Small intestine (tissue), 7 donors: Measurements from ENCODE around the gene TUT4. TPM values are rescaled to one million over a fixed set of nuclear protein-coding genes. Genes with fewer than 3 reads are reported as not detected.

Experiments used
- DNase-seq, 2 donors: peaks; one replicate each; pipeline versions ENCODE4 v3.0.0 to v3.0.0-alpha.2; 2013
- FAIRE-seq: peaks from 2 replicates; lab custom pipeline; 2012; peaks lifted over from hg19 to GRCh38; lab: Jason Lieb, UNC
- H3K27ac ChIP-seq, 3 donors: one replicate each; pipeline ENCODE4 v1.5.1; 2013; ENCODE audit warnings: low read length in 2 of 3, mild to moderate bottlenecking in 2 of 3, control low read depth in 1 of 3, inconsistent platforms in 1 of 3, low read depth in 1 of 3, moderate library complexity in 1 of 3
- H3K27me3 ChIP-seq, 3 donors: one replicate each; pipeline ENCODE4 v1.6.1; 2013; ENCODE audit warnings: low read length in 3 of 3, inconsistent platforms in 1 of 3; ENCODE audit not compliant: control insufficient read depth in 3 of 3, insufficient read depth in 3 of 3
- H3K36me3 ChIP-seq, 3 donors: one replicate each; pipeline ENCODE4 v1.6.1; 2013; ENCODE audit warnings: low read length in 3 of 3, inconsistent platforms in 1 of 3, low read depth in 1 of 3, mild to moderate bottlenecking in 1 of 3, moderate library complexity in 1 of 3; ENCODE audit not compliant: control insufficient read depth in 3 of 3, insufficient read depth in 2 of 3
- H3K4me1 ChIP-seq, 3 donors: one replicate each; pipeline ENCODE4 v1.6.1; 2013; ENCODE audit warnings: low read length in 2 of 3, inconsistent platforms in 1 of 3, low read depth in 1 of 3, mild to moderate bottlenecking in 1 of 3, moderate library complexity in 1 of 3; ENCODE audit not compliant: control insufficient read depth in 3 of 3, insufficient read depth in 2 of 3
- H3K4me3 ChIP-seq, 3 donors: one replicate each; pipeline ENCODE4 v1.5.1; 2013; ENCODE audit warnings: low read length in 3 of 3, control low read depth in 1 of 3, inconsistent platforms in 1 of 3, low read depth in 1 of 3, mild to moderate bottlenecking in 1 of 3, moderate library complexity in 1 of 3
- H3K9me3 ChIP-seq, 2 donors: one replicate each; pipeline ENCODE4 v1.6.1; 2013; ENCODE audit warnings: low read depth in 1 of 2, low read length in 1 of 2; ENCODE audit not compliant: control insufficient read depth in 2 of 2, insufficient read depth in 1 of 2
- WGBS, 3 donors: extraction: QIAGEN DNeasy Blood & Tissue Kit; methylation state at CpG; one replicate each; pipeline ENCODE4 v1.1.7; 2013; 5-methylcytosine and 5-hydroxymethylcytosine counted together
- polyA plus RNA-seq, 4 donors: library from polyadenylated mRNA; stranded (reverse) in 3 of 4; unstranded in 1 of 4; fragments of 200-250 nt in 3 of 4; fragments of 120-200 nt in 1 of 4; gene quantifications; one replicate each; pipeline versions ENCODE4 v1.2.1 to v1.2.3, GENCODE V29; 2013
- donor health status: healthy with polysubstance abuse.
- donor health status: control.
- donor health status: control.
- donor health status: Bipolar disorder and iron deficiency.
- donor health status: healthy.

Gene TUT4
- polyA plus RNA-seq, 4 donors = 2.9 to 69.3 (median 7.0) TPM

- FAIRE-seq (no peak), DNase-seq (no peak)
- no peak overlapping the region for H3K27ac ChIP-seq
- H3K27me3 ChIP-seq = no peaks in the 10 kb centered on the region
- H3K9me3 ChIP-seq = no peaks in the 10 kb centered on the region
- 89 to 95% (median 93%) methylated on average over 2 of the region's 2 CpGs for WGBS, 3 donors
- peaks cover 0 to 18% (median 8%) of the 10 kb centered on the region in 3 donors for H3K36me3 ChIP-seq
- no peaks in the 10 kb centered on the region for H3K4me1 ChIP-seq
- no peak overlapping the region for H3K4me3 ChIP-seq
Observed at GRCh38 chr1:52479076-52479475, 73.8 kb downstream of the TUT4 start.

DNA sequence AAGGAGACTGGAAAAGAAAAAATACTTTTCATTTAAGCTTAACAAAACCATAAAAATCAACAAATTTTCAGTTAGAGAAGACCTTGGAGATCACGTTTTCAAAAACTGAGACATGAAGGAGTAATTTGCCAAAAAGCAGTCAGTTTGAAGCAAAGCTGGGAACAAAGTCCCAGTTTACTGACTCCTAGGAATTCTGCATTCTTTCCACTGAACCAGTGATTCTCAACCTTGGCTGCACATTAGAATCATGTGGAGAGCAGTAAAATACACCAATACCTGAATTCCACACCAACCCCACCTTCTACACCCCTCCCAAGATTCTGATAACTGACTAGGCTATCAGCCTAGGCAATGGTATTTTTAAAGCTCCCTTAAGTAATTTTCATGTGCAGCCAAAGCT is 75.0 kb downstream of the TUT4 start:
- FAIRE-seq (no peak), DNase-seq (no peak)
- 86 to 97% (median 91%) methylated on average over 1 of the region's 1 CpG for WGBS, 3 donors
- Histone ChIP-seq H3K9me3 (no peaks in the 10 kb centered on the region), H3K27ac (no peak overlapping the region), H3K4me1 (no peaks in the 10 kb centered on the region), H3K36me3 (peaks cover 0 to 10% (median 8%) of the 10 kb centered on the region in 3 donors), H3K4me3 (no peak overlapping the region), H3K27me3 (no peaks in the 10 kb centered on the region)

- WGBS, 3 donors = 92 to 96% (median 96%) methylated on average over 3 of the region's 3 CpGs
- Histone ChIP-seq H3K27ac (no peak overlapping the region), H3K27me3 (no peaks in the 10 kb centered on the region), H3K9me3 (no peaks in the 10 kb centered on the region), H3K36me3 (peaks cover 0 to 8% (median 7%) of the 10 kb centered on the region in 3 donors), H3K4me3 (no peak overlapping the region), H3K4me1 (no peaks in the 10 kb centered on the region)
- DNase-seq (no peak), FAIRE-seq (no peak)
Observed at GRCh38 chr1:52476943-52477342, 75.9 kb downstream of the TUT4 start.

DNA sequence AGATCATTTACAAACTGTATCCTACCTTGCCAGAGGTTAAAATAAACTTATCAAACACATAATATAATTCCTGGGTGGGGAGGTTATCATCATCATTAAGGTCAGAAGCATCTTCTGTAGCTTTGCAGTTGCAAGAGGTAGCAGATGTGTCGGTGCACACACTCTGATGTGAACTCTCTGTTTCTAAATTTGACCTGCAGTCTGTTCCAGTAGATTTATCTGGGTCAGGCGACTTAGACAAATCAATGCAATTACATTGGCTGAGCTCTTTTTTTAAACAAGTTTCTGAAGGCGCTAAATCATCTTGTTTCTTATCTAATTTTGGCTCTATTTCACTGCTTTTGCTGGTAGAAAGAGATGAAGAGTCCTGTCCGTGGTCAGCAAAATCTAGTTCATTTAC is 78.1 kb downstream of the TUT4 start:
- peaks cover 0 to 7% (median 7%) of the 10 kb centered on the region in 3 donors for H3K36me3 ChIP-seq
- H3K9me3 ChIP-seq = no peaks in the 10 kb centered on the region
- H3K4me3 ChIP-seq = no peak overlapping the region
- DNase-seq = no peak
- no peaks in the 10 kb centered on the region for H3K27me3 ChIP-seq
- WGBS, 3 donors = 88 to 95% (median 91%) methylated on average over 4 of the region's 4 CpGs
- H3K27ac ChIP-seq = no peak overlapping the region
- H3K4me1 ChIP-seq = no peaks in the 10 kb centered on the region
- FAIRE-seq = no peak

DNA sequence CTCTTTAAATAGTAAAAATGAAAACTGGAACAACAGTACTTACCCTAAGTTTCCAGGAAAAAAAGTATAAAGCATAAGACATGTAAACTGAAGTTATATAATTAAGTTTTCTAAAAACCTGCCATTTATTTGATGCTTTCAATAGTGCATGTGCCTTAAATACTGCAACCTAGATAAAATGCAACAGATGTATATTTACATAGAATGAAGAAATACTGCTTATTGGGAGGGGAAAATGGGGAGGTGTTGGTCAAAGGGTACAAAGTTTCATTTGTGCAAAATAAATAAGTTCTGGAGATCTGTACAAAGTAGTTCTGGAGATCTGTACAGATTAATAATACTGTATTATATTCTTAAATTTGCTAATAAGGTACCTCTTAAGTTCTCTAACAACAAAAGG is 79.9 kb downstream of the TUT4 start:
- DNase-seq (no peak), FAIRE-seq (no peak)
- no peak overlapping the region for H3K4me3 ChIP-seq
- peaks cover 0 to 7% (median 7%) of the 10 kb centered on the region in 3 donors for H3K36me3 ChIP-seq
- no peak overlapping the region for H3K27ac ChIP-seq
- H3K9me3 ChIP-seq = no peaks in the 10 kb centered on the region
- no peaks in the 10 kb centered on the region for H3K27me3 ChIP-seq
- no peaks in the 10 kb centered on the region for H3K4me1 ChIP-seq

DNA sequence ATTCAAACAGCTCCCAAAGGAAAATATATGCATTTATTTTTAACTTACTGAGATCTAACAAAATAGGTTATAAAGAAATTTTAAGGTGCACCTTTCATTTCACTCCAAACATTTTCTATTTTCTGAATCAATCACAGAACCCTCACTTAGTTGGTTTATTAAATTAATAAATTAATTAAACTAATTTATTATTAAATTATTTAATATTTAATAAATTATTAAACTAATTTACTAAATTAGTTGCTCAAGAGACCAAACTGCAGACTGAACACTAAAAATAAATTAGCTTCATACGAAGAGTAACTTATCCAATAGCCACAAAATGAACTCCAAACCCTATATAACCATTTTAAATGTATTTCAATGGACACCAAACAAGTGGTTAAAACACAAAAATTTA is 80.5 kb downstream of the TUT4 start:
- FAIRE-seq = peak; percentile 67
- Histone ChIP-seq H3K27ac (no peak overlapping the region), H3K36me3 (peaks cover 0 to 7% (median 7%) of the 10 kb centered on the region in 3 donors), H3K27me3 (no peaks in the 10 kb centered on the region), H3K9me3 (no peaks in the 10 kb centered on the region), H3K4me3 (no peak overlapping the region), H3K4me1 (no peaks in the 10 kb centered on the region)
- no peak for DNase-seq
- 93 to 100% (median 100%) methylated on average over 1 of the region's 1 CpG for WGBS, 3 donors

DNA sequence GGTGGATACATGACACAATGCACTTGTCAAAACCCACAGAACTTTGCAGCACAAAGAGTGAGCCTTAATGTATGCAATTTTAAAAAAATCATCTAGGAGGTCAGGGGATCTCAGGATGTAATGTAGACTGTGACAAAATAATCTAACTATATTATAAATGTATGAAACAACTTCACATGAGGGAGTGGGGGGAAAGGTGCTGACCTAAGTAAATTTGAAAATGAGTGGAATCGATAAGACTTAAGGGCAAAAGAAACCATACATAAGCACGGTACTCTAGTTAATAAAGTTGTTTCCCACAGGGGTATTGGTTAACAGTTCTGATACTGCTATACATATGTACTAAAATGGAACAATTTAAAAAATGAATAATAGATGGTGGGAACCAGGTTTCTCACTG is 83.8 kb downstream of the TUT4 start:
- 96% methylated on average over 2 of the region's 2 CpGs for WGBS, 3 donors
- DNase-seq = no peak
- no peak overlapping the region for H3K4me3 ChIP-seq
- no peaks in the 10 kb centered on the region for H3K9me3 ChIP-seq
- no peaks in the 10 kb centered on the region for H3K4me1 ChIP-seq
- peaks cover 0 to 10% (median 0%) of the 10 kb centered on the region in 3 donors for H3K36me3 ChIP-seq
- FAIRE-seq = no peak
- H3K27me3 ChIP-seq = no peaks in the 10 kb centered on the region
- no peak overlapping the region for H3K27ac ChIP-seq

- no peaks in the 10 kb centered on the region for H3K4me1 ChIP-seq
- FAIRE-seq (no peak), DNase-seq (no peak)
- H3K9me3 ChIP-seq = no peaks in the 10 kb centered on the region
- no peaks in the 10 kb centered on the region for H3K27me3 ChIP-seq
- no peak overlapping the region for H3K27ac ChIP-seq
- WGBS, 3 donors = 93 to 96% (median 95%) methylated on average over 5 of the region's 5 CpGs
- H3K4me3 ChIP-seq = no peak overlapping the region
- peaks cover 0 to 23% (median 0%) of the 10 kb centered on the region in 3 donors for H3K36me3 ChIP-seq
Observed at GRCh38 chr1:52463891-52464290, 89.0 kb downstream of the TUT4 start.

DNA sequence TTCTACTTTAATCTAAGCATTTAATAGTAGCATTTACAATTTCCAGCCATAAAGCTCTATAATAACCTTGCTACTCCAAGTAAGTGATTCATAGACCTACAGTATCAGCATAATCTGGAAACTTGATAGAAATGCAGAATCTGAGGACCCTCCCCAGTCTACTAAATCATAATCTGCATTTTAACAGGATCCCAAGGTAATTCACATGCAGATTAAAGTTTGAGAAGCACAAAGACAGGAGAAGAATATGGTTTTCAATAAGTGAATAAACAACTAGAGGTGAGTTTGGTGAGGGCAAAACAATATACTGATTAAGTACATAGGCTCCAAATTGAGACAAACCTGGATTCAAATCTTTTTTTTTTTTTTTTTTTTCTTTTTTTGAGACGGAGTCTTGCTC is 91.1 kb downstream of the TUT4 start:
- Histone ChIP-seq H3K4me1 (no peaks in the 10 kb centered on the region), H3K9me3 (no peaks in the 10 kb centered on the region), H3K27ac (no peak overlapping the region), H3K4me3 (no peak overlapping the region), H3K36me3 (peaks cover 0 to 22% (median 0%) of the 10 kb centered on the region in 3 donors), H3K27me3 (no peaks in the 10 kb centered on the region)
- 57 to 94% (median 75%) methylated on average over 1 of the region's 1 CpG for WGBS, 3 donors
- DNase-seq (no peak), FAIRE-seq (no peak)
